Upper lobe of right lung (tissue), 1 donor: Measurements from ENCODE around the gene SAMD1. TPM values are rescaled to one million over a fixed set of nuclear protein-coding genes. Genes with fewer than 3 reads are reported as not detected.

Source experiments
- ATAC-seq: fragments of 200-7000 bp; cut with Tn5 transposase; one replicate; pipeline ENCODE4 v1.9.1; 2020; ENCODE audit warnings: mild to moderate bottlenecking, moderate library complexity
- DNase-seq: peaks from one replicate; pipeline ENCODE4 v3.0.0-alpha.2; 2020
- H3K27ac ChIP-seq: fragments of 200-600 bp; one replicate; pipeline ENCODE4 v1.8.0; 2022
- H3K27me3 ChIP-seq: fragments of 200-600 bp; one replicate; pipeline ENCODE4 v1.8.0; 2022; ENCODE audit warnings: mild to moderate bottlenecking
- H3K36me3 ChIP-seq: fragments of 200-600 bp; one replicate; pipeline ENCODE4 v1.8.0; 2022
- H3K4me1 ChIP-seq: fragments of 200-600 bp; one replicate; pipeline ENCODE4 v1.8.0; 2022
- H3K4me3 ChIP-seq: fragments of 200-600 bp; one replicate; pipeline ENCODE4 v1.8.0; 2022; ENCODE audit warnings: mild to moderate bottlenecking
- H3K9me3 ChIP-seq: fragments of 200-600 bp; one replicate; pipeline ENCODE4 v1.8.0; 2022
- CTCF ChIP-seq: fragments of 200-600 bp; IDR thresholded peaks from one replicate; pipeline ENCODE4 v1.8.0; 2022; ENCODE audit warnings: antibody characterized with exemption
- intact Hi-C: fragments of 100-400 bp; cut with DNase I; formaldehyde crosslinking; loops from one replicate; pipeline ENCODE4 v1.11.0; 2022
- total RNA-seq: library from RNA; stranded (reverse); fragmentation: NEBNext Ultra II Directional; extraction: Animal tissue kit (Norgen Biotek cat#: 25700); gene quantifications from one replicate; pipeline ENCODE4 v1.2.1, GENCODE V29; 2021
- donor health status: DM: no; HTN: yes; CAD: no; lungs with severe emphysema.

SAMD1 gene
- total RNA-seq, 1 donor from 2014 or later: 45.9 TPM

- peak overlapping the region; percentile 65 for H3K4me3 ChIP-seq
- H3K27ac ChIP-seq: peak overlapping the region; percentile 100
- ATAC-seq (no peak), DNase-seq (no peak)
- H3K4me1 ChIP-seq: peaks cover 34% of the 10 kb centered on the region
- no peaks in the 10 kb centered on the region for H3K36me3 ChIP-seq
- intact Hi-C loops: no loop called here
- TF ChIP-seq CTCF: no peak
- H3K9me3 ChIP-seq: no peaks in the 10 kb centered on the region
- no peaks in the 10 kb centered on the region for H3K27me3 ChIP-seq
Observed at GRCh38 chr19:14119644-14120496, 29.3 kb upstream of the SAMD1 start.

- ATAC-seq (no peak), DNase-seq (no peak)
- Histone ChIP-seq H3K9me3 (no peaks in the 10 kb centered on the region), H3K36me3 (no peaks in the 10 kb centered on the region), H3K27me3 (no peaks in the 10 kb centered on the region), H3K27ac (peak overlapping the region; percentile 100), H3K4me1 (peaks cover 40% of the 10 kb centered on the region), H3K4me3 (peak overlapping the region; percentile 65)
- intact Hi-C loops: no loop called here
- TF ChIP-seq CTCF: no peak
Observed at GRCh38 chr19:14119146-14119545, 28.6 kb upstream of the SAMD1 start.

- H3K27me3 ChIP-seq: no peaks in the 10 kb centered on the region
- H3K4me1 ChIP-seq: peaks cover 47% of the 10 kb centered on the region
- H3K4me3 ChIP-seq: peak overlapping the region; percentile 65
- peak overlapping the region; percentile 100 for H3K27ac ChIP-seq
- H3K9me3 ChIP-seq: no peaks in the 10 kb centered on the region
- intact Hi-C loops: no loop called here
- DNase-seq: peak; percentile 92
- no peak for TF ChIP-seq CTCF
- no peaks in the 10 kb centered on the region for H3K36me3 ChIP-seq
- ATAC-seq: peak; percentile 67
Observed at GRCh38 chr19:14118165-14119051, 27.9 kb upstream of the SAMD1 start.

- no peak for TF ChIP-seq CTCF
- peak; percentile 93 for ATAC-seq
- intact Hi-C loops: no loop called here
Observed at GRCh38 chr19:14117668-14118164, 27.2 kb upstream of the SAMD1 start, which contains the start of gene PRKACA. PRKACA (minus strand) TSS chr19:14117762; CDS start chr19:14117547, 215 bp downstream.

GRCh38 chr19:14116918-14117578, 26.5 kb upstream of the SAMD1 start:
- Histone ChIP-seq H3K9me3 (no peaks in the 10 kb centered on the region), H3K27ac (peak overlapping the region; percentile 78), H3K4me1 (peaks cover 60% of the 10 kb centered on the region), H3K36me3 (no peaks in the 10 kb centered on the region), H3K27me3 (no peaks in the 10 kb centered on the region), H3K4me3 (peak overlapping the region; percentile 84)
- DNase-seq (peak; percentile 78), ATAC-seq (no peak)
- intact Hi-C loops: no loop called here
- no peak for TF ChIP-seq CTCF

More at GRCh38 chr19:14117668-14118164, 27.2 kb upstream of the SAMD1 start, which contains the start of gene PRKACA:
- no peaks in the 10 kb centered on the region for H3K36me3 ChIP-seq
- peak within 1 kb of the TSS; percentile 100 for H3K27ac ChIP-seq
- H3K9me3 ChIP-seq: no peaks in the 10 kb centered on the region
- H3K4me3 ChIP-seq: peak within 1 kb of the TSS; percentile 84
- H3K4me1 ChIP-seq: peaks cover 54% of the 10 kb centered on the region
- H3K27me3 ChIP-seq: no peaks in the 10 kb centered on the region
- peak; percentile 100 for DNase-seq
